ENCODE data around the gene CDH13.

The CDH13 gene

GRCh38 chr16:83315271-83315670, 688.5 kb downstream of the CDH13 start:
- Histone ChIP-seq H3K36me3 (ENCODE audit: control insufficient read depth, insufficient read depth, low read length, severe bottlenecking) (no peaks in the 10 kb centered on the region), H3K27me3 (replicated peaks; ENCODE audit: control insufficient read depth, insufficient read depth, low read length) (no peaks in the 10 kb centered on the region), H3K9me3 (ENCODE audit: control insufficient read depth, low read length) (no peaks in the 10 kb centered on the region), H3K9ac (ENCODE audit: low read length) (no peak overlapping the region), H3K4me1 (ENCODE audit: control insufficient read depth, insufficient read depth, low read length) (no peaks in the 10 kb centered on the region), H3K4me3 (ENCODE audit: low read length) (no peak overlapping the region)
- DNase-seq (ENCODE audit: low read depth) = peak; percentile 29

GRCh38 chr16:83316458-83316857, 689.7 kb downstream of the CDH13 start:
- H3K36me3 ChIP-seq (ENCODE audit: control insufficient read depth, insufficient read depth, low read length, severe bottlenecking) = no peaks in the 10 kb centered on the region
- H3K9me3 ChIP-seq (ENCODE audit: control insufficient read depth, low read length) = no peaks in the 10 kb centered on the region
- H3K4me3 ChIP-seq (ENCODE audit: low read length) = no peak overlapping the region
- no peak for DNase-seq (ENCODE audit: low read depth)
- H3K27me3 ChIP-seq (replicated peaks; ENCODE audit: control insufficient read depth, insufficient read depth, low read length) = no peaks in the 10 kb centered on the region
- H3K9ac ChIP-seq (ENCODE audit: low read length) = no peak overlapping the region
- no peaks in the 10 kb centered on the region for H3K4me1 ChIP-seq (ENCODE audit: control insufficient read depth, insufficient read depth, low read length)

GRCh38 chr16:83318390-83318789, 691.6 kb downstream of the CDH13 start:
- H3K4me1 ChIP-seq (ENCODE audit: control insufficient read depth, insufficient read depth, low read length) = no peaks in the 10 kb centered on the region
- no peaks in the 10 kb centered on the region for H3K36me3 ChIP-seq (ENCODE audit: control insufficient read depth, insufficient read depth, low read length, severe bottlenecking)
- no peaks in the 10 kb centered on the region for H3K9me3 ChIP-seq (ENCODE audit: control insufficient read depth, low read length)
- H3K4me3 ChIP-seq (ENCODE audit: low read length) = no peak overlapping the region
- H3K9ac ChIP-seq (ENCODE audit: low read length) = no peak overlapping the region
- no peaks in the 10 kb centered on the region for H3K27me3 ChIP-seq (replicated peaks; ENCODE audit: control insufficient read depth, insufficient read depth, low read length)
- DNase-seq (ENCODE audit: low read depth) = no peak

GRCh38 chr16:83328936-83329335, 702.2 kb downstream of the CDH13 start:
- Histone ChIP-seq H3K4me3 (ENCODE audit: low read length) (no peak overlapping the region), H3K9me3 (ENCODE audit: control insufficient read depth, low read length) (no peaks in the 10 kb centered on the region), H3K36me3 (ENCODE audit: control insufficient read depth, insufficient read depth, low read length, severe bottlenecking) (no peaks in the 10 kb centered on the region), H3K9ac (ENCODE audit: low read length) (no peak overlapping the region), H3K27me3 (replicated peaks; ENCODE audit: control insufficient read depth, insufficient read depth, low read length) (no peaks in the 10 kb centered on the region), H3K4me1 (ENCODE audit: control insufficient read depth, insufficient read depth, low read length) (no peaks in the 10 kb centered on the region)
- DNase-seq (ENCODE audit: low read depth) = no peak

GRCh38 chr16:83329441-83329840, 702.7 kb downstream of the CDH13 start:
- H3K9me3 ChIP-seq (ENCODE audit: control insufficient read depth, low read length) = no peaks in the 10 kb centered on the region
- no peaks in the 10 kb centered on the region for H3K27me3 ChIP-seq (replicated peaks; ENCODE audit: control insufficient read depth, insufficient read depth, low read length)
- H3K4me3 ChIP-seq (ENCODE audit: low read length) = no peak overlapping the region
- no peaks in the 10 kb centered on the region for H3K36me3 ChIP-seq (ENCODE audit: control insufficient read depth, insufficient read depth, low read length, severe bottlenecking)
- DNase-seq (ENCODE audit: low read depth) = no peak
- H3K9ac ChIP-seq (ENCODE audit: low read length) = no peak overlapping the region
- no peaks in the 10 kb centered on the region for H3K4me1 ChIP-seq (ENCODE audit: control insufficient read depth, insufficient read depth, low read length)

GRCh38 chr16:83330251-83330650, 703.5 kb downstream of the CDH13 start:
- H3K4me3 ChIP-seq (ENCODE audit: low read length) = no peak overlapping the region
- H3K9me3 ChIP-seq (ENCODE audit: control insufficient read depth, low read length) = no peaks in the 10 kb centered on the region
- no peak overlapping the region for H3K9ac ChIP-seq (ENCODE audit: low read length)
- H3K4me1 ChIP-seq (ENCODE audit: control insufficient read depth, insufficient read depth, low read length) = no peaks in the 10 kb centered on the region
- no peaks in the 10 kb centered on the region for H3K27me3 ChIP-seq (replicated peaks; ENCODE audit: control insufficient read depth, insufficient read depth, low read length)
- DNase-seq (ENCODE audit: low read depth) = no peak
- H3K36me3 ChIP-seq (ENCODE audit: control insufficient read depth, insufficient read depth, low read length, severe bottlenecking) = no peaks in the 10 kb centered on the region

- H3K4me3 ChIP-seq (ENCODE audit: low read length) = no peak overlapping the region
- no peaks in the 10 kb centered on the region for H3K9me3 ChIP-seq (ENCODE audit: control insufficient read depth, low read length)
- no peaks in the 10 kb centered on the region for H3K36me3 ChIP-seq (ENCODE audit: control insufficient read depth, insufficient read depth, low read length, severe bottlenecking)
- peaks cover 10% of the 10 kb centered on the region for H3K4me1 ChIP-seq (ENCODE audit: control insufficient read depth, insufficient read depth, low read length)
- H3K27me3 ChIP-seq (replicated peaks; ENCODE audit: control insufficient read depth, insufficient read depth, low read length) = no peaks in the 10 kb centered on the region
- H3K9ac ChIP-seq (ENCODE audit: low read length) = no peak overlapping the region
- peak; percentile 31 for DNase-seq (ENCODE audit: low read depth)
Observed at GRCh38 chr16:83335076-83335475, 708.3 kb downstream of the CDH13 start.

- H3K4me1 ChIP-seq (ENCODE audit: control insufficient read depth, insufficient read depth, low read length) = peaks cover 10% of the 10 kb centered on the region
- no peak overlapping the region for H3K9ac ChIP-seq (ENCODE audit: low read length)
- DNase-seq (ENCODE audit: low read depth) = peak; percentile 63
- no peaks in the 10 kb centered on the region for H3K27me3 ChIP-seq (replicated peaks; ENCODE audit: control insufficient read depth, insufficient read depth, low read length)
- no peaks in the 10 kb centered on the region for H3K36me3 ChIP-seq (ENCODE audit: control insufficient read depth, insufficient read depth, low read length, severe bottlenecking)
- H3K9me3 ChIP-seq (ENCODE audit: control insufficient read depth, low read length) = no peaks in the 10 kb centered on the region
- no peak overlapping the region for H3K4me3 ChIP-seq (ENCODE audit: low read length)
Observed at GRCh38 chr16:83336603-83337002, 709.8 kb downstream of the CDH13 start.

GRCh38 chr16:83338138-83338537, 711.4 kb downstream of the CDH13 start:
- DNase-seq (ENCODE audit: low read depth) = peak; percentile 67
- H3K27me3 ChIP-seq (replicated peaks; ENCODE audit: control insufficient read depth, insufficient read depth, low read length) = no peaks in the 10 kb centered on the region
- H3K36me3 ChIP-seq (ENCODE audit: control insufficient read depth, insufficient read depth, low read length, severe bottlenecking) = no peaks in the 10 kb centered on the region
- H3K4me3 ChIP-seq (ENCODE audit: low read length) = no peak overlapping the region
- no peaks in the 10 kb centered on the region for H3K9me3 ChIP-seq (ENCODE audit: control insufficient read depth, low read length)
- H3K4me1 ChIP-seq (ENCODE audit: control insufficient read depth, insufficient read depth, low read length) = peaks cover 10% of the 10 kb centered on the region
- no peak overlapping the region for H3K9ac ChIP-seq (ENCODE audit: low read length)

- no peak overlapping the region for H3K9ac ChIP-seq (ENCODE audit: low read length)
- H3K4me3 ChIP-seq (ENCODE audit: low read length) = no peak overlapping the region
- peak; percentile 16 for DNase-seq (ENCODE audit: low read depth)
- H3K36me3 ChIP-seq (ENCODE audit: control insufficient read depth, insufficient read depth, low read length, severe bottlenecking) = no peaks in the 10 kb centered on the region
- no peaks in the 10 kb centered on the region for H3K9me3 ChIP-seq (ENCODE audit: control insufficient read depth, low read length)
- H3K4me1 ChIP-seq (ENCODE audit: control insufficient read depth, insufficient read depth, low read length) = peaks cover 13% of the 10 kb centered on the region
- no peaks in the 10 kb centered on the region for H3K27me3 ChIP-seq (replicated peaks; ENCODE audit: control insufficient read depth, insufficient read depth, low read length)
Observed at GRCh38 chr16:83338941-83339340, 712.2 kb downstream of the CDH13 start.

- Histone ChIP-seq H3K9me3 (ENCODE audit: control insufficient read depth, low read length) (no peaks in the 10 kb centered on the region), H3K4me3 (ENCODE audit: low read length) (peak overlapping the region; percentile 48), H3K27me3 (replicated peaks; ENCODE audit: control insufficient read depth, insufficient read depth, low read length) (no peaks in the 10 kb centered on the region), H3K36me3 (ENCODE audit: control insufficient read depth, insufficient read depth, low read length, severe bottlenecking) (no peaks in the 10 kb centered on the region), H3K9ac (ENCODE audit: low read length) (no peak overlapping the region), H3K4me1 (ENCODE audit: control insufficient read depth, insufficient read depth, low read length) (peaks cover 3% of the 10 kb centered on the region)
- DNase-seq (ENCODE audit: low read depth) = peak; percentile 85
Observed at GRCh38 chr16:83343935-83344366, 717.2 kb downstream of the CDH13 start.

- Histone ChIP-seq H3K9ac (ENCODE audit: low read length) (no peak overlapping the region), H3K4me1 (ENCODE audit: control insufficient read depth, insufficient read depth, low read length) (peaks cover 3% of the 10 kb centered on the region), H3K27me3 (replicated peaks; ENCODE audit: control insufficient read depth, insufficient read depth, low read length) (no peaks in the 10 kb centered on the region), H3K36me3 (ENCODE audit: control insufficient read depth, insufficient read depth, low read length, severe bottlenecking) (no peaks in the 10 kb centered on the region), H3K4me3 (ENCODE audit: low read length) (peak overlapping the region; percentile 40), H3K9me3 (ENCODE audit: control insufficient read depth, low read length) (no peaks in the 10 kb centered on the region)
- DNase-seq (ENCODE audit: low read depth) = no peak
Observed at GRCh38 chr16:83345846-83346640, 719.3 kb downstream of the CDH13 start.

Measured in adipocyte (in vitro differentiated cells).